Adrenal gland (tissue), 12 donors: ENCODE measurements around the gene BCL11A. TPM values are rescaled to one million over a fixed set of nuclear protein-coding genes. Genes with fewer than 3 reads are reported as not detected.

Experiments
- DNase-seq, 7 donors: peaks; one replicate each; pipeline ENCODE4 v3.0.0-alpha.2; 2019 to 2020
- H3K27ac ChIP-seq, 5 donors: fragments of 200-600 bp; sonication (generic) in 4 of 5; 1 replicate in 3 of 5; 2 replicates in 2 of 5; pipeline versions ENCODE4 v1.5.1 to v1.8.0; 2016 to 2020; ENCODE audit warnings: mild to moderate bottlenecking in 1 of 5
- H3K27me3 ChIP-seq: fragments of 200-600 bp; 2 replicates; pipeline ENCODE4 v1.8.0; 2021
- H3K36me3 ChIP-seq, 2 donors: fragments of 200-600 bp; replicated peaks in 1 of 2; 1 replicate in 1 of 2; 2 replicates in 1 of 2; pipeline versions ENCODE4 v1.5.1 to v1.8.0; 2018 to 2022
- H3K4me1 ChIP-seq, 2 donors: fragments of 200-600 bp; replicated peaks in 1 of 2; 1 replicate in 1 of 2; 2 replicates in 1 of 2; pipeline versions ENCODE4 v1.5.1 to v1.8.0; 2018 to 2021
- H3K4me3 ChIP-seq, 4 donors: fragments of 200-600 bp; sonication (generic) in 3 of 4; one replicate each; pipeline ENCODE4 v1.5.1; 2016 to 2018
- H3K9me3 ChIP-seq, 3 donors: fragments of 200-600 bp; sonication (generic) in 1 of 3; replicated peaks in 1 of 3; 1 replicate in 2 of 3; 2 replicates in 1 of 3; pipeline versions ENCODE4 v1.5.1 to v1.8.0; 2016 to 2021
- CTCF ChIP-seq, 6 experiments: fragments of 450-650 bp in 4 of 6; fragments of 200-600 bp in 2 of 6; sonication (generic) in 1 of 6; IDR thresholded peaks; 1 replicate in 5 of 6; 2 replicates in 1 of 6; pipeline versions ENCODE4 v1.5.1 to v1.8.0; 2016 to 2021; ENCODE audit warnings: antibody characterized with exemption in 6 of 6, mild to moderate bottlenecking in 2 of 6, moderate library complexity in 1 of 6
- POLR2A ChIP-seq, 2 donors: fragments of 450-650 bp; IDR thresholded peaks; one replicate each; pipeline ENCODE4 v1.6.1; 2017; ENCODE audit warnings: antibody characterized with exemption in 2 of 2, mild to moderate bottlenecking in 2 of 2, moderate library complexity in 1 of 2
- WGBS, 4 donors: extraction: QIAGEN DNeasy Blood & Tissue Kit in 2 of 4; methylation state at CpG; one replicate each; pipeline versions ENCODE4 v1.1.5 to v1.1.7; 2013 to 2017; 5-methylcytosine and 5-hydroxymethylcytosine counted together
- intact Hi-C, 2 donors: fragments of 100-400 bp; cut with DNase I; formaldehyde crosslinking; loops; one replicate each; pipeline versions ENCODE4 v1.14.1 to v1.15.0; 2022 to 2023
- polyA plus RNA-seq, 3 donors: library from polyadenylated mRNA; stranded (reverse); fragments of 200-250 nt in 2 of 3; fragments of 350-450 nt in 1 of 3; fragmentation: Illumina TruSeq in 1 of 3; extraction: RNeasy Lipid Tissue Mini Kit (QIAGEN cat#74804) in 1 of 3; gene quantifications; one replicate each; pipeline ENCODE4 v1.2.3, GENCODE V29; 2013 to 2014
- total RNA-seq, 9 donors: library from RNA; depleted of rRNA in 4 of 9; stranded (reverse); fragments of >200 nt in 4 of 9; fragments of 120-200 nt in 1 of 9; fragmentation: NEBNext Ultra II Directional in 1 of 9; extraction: Animal tissue kit (Norgen Biotek cat#: 25700) in 1 of 9; gene quantifications; one replicate each; pipeline versions ENCODE4 v1.1.0 to v1.2.4, GENCODE V29; 2013 to 2023
- donor health status: healthy with polysubstance abuse.
- donor health status: Bipolar disorder and iron deficiency.
- donor health status: DM: yes; HTN: yes; CAD: no.
- donor health status: DM: no; HTN: no; CAD: no.
- donor health status: DM: no; HTN: no; CAD: no.
- donor health status: DM: yes; HTN: yes; CAD: no.

Gene BCL11A
- total and polyA plus RNA-seq, 12 donors = 2.9 to 16.7 (median 5.3) TPM

- H3K4me3 ChIP-seq = no peak overlapping the region
- no peak overlapping the region for H3K27ac ChIP-seq
- H3K9me3 ChIP-seq = no peaks in the 10 kb centered on the region
- no peaks in the 10 kb centered on the region for H3K4me1 ChIP-seq
- WGBS, 4 donors = 88 to 97% (median 91%) methylated on average over 1 of the region's 1 CpG
- H3K36me3 ChIP-seq = no peaks in the 10 kb centered on the region
- intact Hi-C loops = no loop called here
- H3K27me3 ChIP-seq = no peaks in the 10 kb centered on the region
- DNase-seq = no peak
- TF ChIP-seq CTCF (IDR thresholded peaks at IDR 0.05) = no peak
- no peak for TF ChIP-seq POLR2A (IDR thresholded peaks at IDR 0.05)
Measured at GRCh38 chr2:60490441-60490840, 63.0 kb downstream of the BCL11A start.

- Histone ChIP-seq H3K27me3 (no peaks in the 10 kb centered on the region), H3K4me1 (no peaks in the 10 kb centered on the region), H3K27ac (no peak overlapping the region), H3K36me3 (no peaks in the 10 kb centered on the region), H3K9me3 (no peaks in the 10 kb centered on the region), H3K4me3 (no peak overlapping the region)
- TF ChIP-seq POLR2A (IDR thresholded peaks at IDR 0.05) (no peak), CTCF (IDR thresholded peaks at IDR 0.05) (no peak)
- 80 to 88% (median 83%) methylated on average over 4 of the region's 4 CpGs for WGBS, 4 donors
- no peak for DNase-seq
- intact Hi-C loops = no loop called here
Measured at GRCh38 chr2:60489289-60489688, 64.2 kb downstream of the BCL11A start.

- 84 to 89% (median 87%) methylated on average over 3 of the region's 3 CpGs for WGBS, 4 donors
- no peak for TF ChIP-seq POLR2A (IDR thresholded peaks at IDR 0.05)
- no peak for TF ChIP-seq CTCF (IDR thresholded peaks at IDR 0.05)
- no peaks in the 10 kb centered on the region for H3K27me3 ChIP-seq
- H3K4me1 ChIP-seq = no peaks in the 10 kb centered on the region
- no peaks in the 10 kb centered on the region for H3K9me3 ChIP-seq
- intact Hi-C loops = no loop called here
- no peak for DNase-seq
- H3K27ac ChIP-seq = no peak overlapping the region
- no peak overlapping the region for H3K4me3 ChIP-seq
- no peaks in the 10 kb centered on the region for H3K36me3 ChIP-seq
Measured at GRCh38 chr2:60488291-60488690, 65.2 kb downstream of the BCL11A start.

GRCh38 chr2:60487174-60487573 is 66.3 kb downstream of the BCL11A start:
- intact Hi-C loops = no loop called here
- WGBS, 4 donors = 86 to 95% (median 88%) methylated on average over 5 of the region's 5 CpGs
- TF ChIP-seq CTCF (IDR thresholded peaks at IDR 0.05) = no peak
- no peak for TF ChIP-seq POLR2A (IDR thresholded peaks at IDR 0.05)
- Histone ChIP-seq H3K4me1 (peaks cover 0 to 8% of the 10 kb centered on the region in 2 donors), H3K36me3 (no peaks in the 10 kb centered on the region), H3K27me3 (no peaks in the 10 kb centered on the region), H3K9me3 (no peaks in the 10 kb centered on the region), H3K4me3 (no peak overlapping the region), H3K27ac (no peak overlapping the region)
- no peak for DNase-seq
